ENCODE measurements around the gene MYL1. TPM values are rescaled to one million over a fixed set of nuclear protein-coding genes. Genes with fewer than 3 reads are reported as not detected.

MYL1 gene
- total and polyA plus RNA-seq, 8 donors = 0.45 to 7.3 TPM; not detected in 6

DNA sequence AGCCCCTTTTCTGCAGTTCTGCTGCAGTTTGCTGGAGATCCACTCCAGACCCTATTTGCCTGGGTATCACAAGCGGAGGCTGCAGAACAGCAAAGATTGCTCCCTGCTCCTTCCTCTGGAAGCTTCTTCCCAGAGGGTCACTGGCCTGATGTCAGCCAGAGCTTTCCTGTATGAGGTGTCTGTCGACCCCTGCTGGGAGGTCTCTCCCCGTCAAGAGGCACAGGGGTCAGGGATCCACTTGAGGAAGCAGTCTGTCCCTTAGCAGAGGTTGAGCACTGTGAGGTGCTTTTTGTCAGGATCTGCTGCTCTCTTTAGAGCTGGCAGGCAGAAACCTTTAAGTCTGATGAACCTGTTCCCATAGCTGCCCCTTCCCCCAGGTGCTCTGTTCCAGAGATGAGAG is 42.0 kb upstream of the MYL1 start:
- no peaks in the 10 kb centered on the region for H3K4me1 ChIP-seq
- H3K27ac ChIP-seq = no peak overlapping the region
- H3K4me3 ChIP-seq = no peak overlapping the region
- H3K9me3 ChIP-seq = no peaks in the 10 kb centered on the region
- H3K36me3 ChIP-seq = no peaks in the 10 kb centered on the region
- WGBS, 5 donors = 37 to 48% (median 44%) methylated on average over 3 of the region's 3 CpGs
- intact Hi-C loops (cut with DNase I; ENCODE audit: low total_unique reads) = no loop called here
- TF ChIP-seq, protein P1, sequence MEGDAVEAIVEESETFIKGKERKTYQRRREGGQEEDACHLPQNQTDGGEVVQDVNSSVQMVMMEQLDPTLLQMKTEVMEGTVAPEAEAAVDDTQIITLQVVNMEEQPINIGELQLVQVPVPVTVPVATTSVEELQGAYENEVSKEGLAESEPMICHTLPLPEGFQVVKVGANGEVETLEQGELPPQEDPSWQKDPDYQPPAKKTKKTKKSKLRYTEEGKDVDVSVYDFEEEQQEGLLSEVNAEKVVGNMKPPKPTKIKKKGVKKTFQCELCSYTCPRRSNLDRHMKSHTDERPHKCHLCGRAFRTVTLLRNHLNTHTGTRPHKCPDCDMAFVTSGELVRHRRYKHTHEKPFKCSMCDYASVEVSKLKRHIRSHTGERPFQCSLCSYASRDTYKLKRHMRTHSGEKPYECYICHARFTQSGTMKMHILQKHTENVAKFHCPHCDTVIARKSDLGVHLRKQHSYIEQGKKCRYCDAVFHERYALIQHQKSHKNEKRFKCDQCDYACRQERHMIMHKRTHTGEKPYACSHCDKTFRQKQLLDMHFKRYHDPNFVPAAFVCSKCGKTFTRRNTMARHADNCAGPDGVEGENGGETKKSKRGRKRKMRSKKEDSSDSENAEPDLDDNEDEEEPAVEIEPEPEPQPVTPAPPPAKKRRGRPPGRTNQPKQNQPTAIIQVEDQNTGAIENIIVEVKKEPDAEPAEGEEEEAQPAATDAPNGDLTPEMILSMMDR (IDR thresholded peaks at IDR 0.05) = no peak
- TF ChIP-seq EP300 (IDR thresholded peaks at IDR 0.05) (no peak), POLR2A (IDR thresholded peaks at IDR 0.05) (no peak), POLR2AphosphoS5 (IDR thresholded peaks at IDR 0.05) (no peak)
- no peak for DNase-seq
- no peaks in the 10 kb centered on the region for H3K27me3 ChIP-seq

DNA sequence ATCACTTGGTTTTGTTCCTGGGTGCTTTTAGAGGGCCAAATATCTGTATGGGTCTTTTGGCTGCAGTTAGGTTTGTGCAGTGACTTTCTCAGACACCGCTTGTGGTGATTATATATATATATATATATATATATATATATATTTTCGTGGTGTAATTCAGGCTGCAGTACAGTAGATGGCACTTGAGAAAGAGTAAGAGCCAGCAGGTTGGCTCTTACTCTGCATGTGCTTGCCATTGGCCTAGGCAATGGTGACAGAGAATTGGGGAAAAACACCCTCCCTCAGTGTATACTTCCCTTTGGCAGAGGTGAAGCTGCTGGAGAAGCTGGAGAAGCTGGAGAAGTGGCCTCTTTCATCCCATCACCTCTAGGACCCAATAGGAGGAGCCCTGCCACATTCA is 22.2 kb upstream of the MYL1 start:
- H3K36me3 ChIP-seq = no peaks in the 10 kb centered on the region
- H3K27ac ChIP-seq = no peak overlapping the region
- WGBS, 5 donors = 55 to 66% (median 56%) methylated on average over 2 of the region's 2 CpGs
- no peaks in the 10 kb centered on the region for H3K4me1 ChIP-seq
- H3K4me3 ChIP-seq = no peak overlapping the region
- TF ChIP-seq EP300 (IDR thresholded peaks at IDR 0.05) (no peak), POLR2A (IDR thresholded peaks at IDR 0.05) (no peak), POLR2AphosphoS5 (IDR thresholded peaks at IDR 0.05) (no peak)
- TF ChIP-seq, protein P1 (IDR thresholded peaks at IDR 0.05) = no peak
- H3K9me3 ChIP-seq = peaks cover 0 to 12% (median 6%) of the 10 kb centered on the region in 4 donors
- no peaks in the 10 kb centered on the region for H3K27me3 ChIP-seq
- intact Hi-C loops (cut with DNase I; ENCODE audit: low total_unique reads) = no loop called here
- no peak for DNase-seq

DNA sequence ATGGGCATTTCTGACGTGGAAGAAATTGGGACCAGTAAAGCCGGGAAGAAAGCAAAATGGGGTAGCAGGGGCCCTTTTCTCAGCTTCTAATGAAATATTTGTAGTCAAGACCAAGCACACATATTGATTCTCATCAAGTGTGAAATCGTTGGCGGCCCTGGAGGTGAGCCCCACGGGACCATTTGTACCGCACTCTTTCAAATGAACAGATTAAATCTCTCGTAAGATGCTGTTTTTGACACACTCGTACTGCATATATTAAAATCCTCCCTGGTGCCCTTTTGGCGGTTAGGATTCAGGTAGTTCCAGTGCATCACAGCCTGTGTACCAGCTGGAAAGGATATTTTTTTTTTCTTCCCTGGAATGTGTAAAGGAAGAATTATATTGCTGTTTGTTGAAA is 9.9 kb upstream of the MYL1 start:
- intact Hi-C loops (cut with DNase I; ENCODE audit: low total_unique reads) = no loop called here
- TF ChIP-seq POLR2A (IDR thresholded peaks at IDR 0.05) (no peak), POLR2AphosphoS5 (IDR thresholded peaks at IDR 0.05) (no peak), EP300 (IDR thresholded peaks at IDR 0.05) (no peak)
- TF ChIP-seq, protein P1 (IDR thresholded peaks at IDR 0.05) = no peak
- no peak for DNase-seq
- H3K27me3 ChIP-seq = no peaks in the 10 kb centered on the region
- no peaks in the 10 kb centered on the region for H3K4me1 ChIP-seq
- WGBS, 5 donors = 84 to 90% (median 87%) methylated on average over 9 of the region's 9 CpGs
- no peak overlapping the region for H3K4me3 ChIP-seq
- no peak overlapping the region for H3K27ac ChIP-seq
- H3K36me3 ChIP-seq = no peaks in the 10 kb centered on the region
- H3K9me3 ChIP-seq = no peaks in the 10 kb centered on the region

DNA sequence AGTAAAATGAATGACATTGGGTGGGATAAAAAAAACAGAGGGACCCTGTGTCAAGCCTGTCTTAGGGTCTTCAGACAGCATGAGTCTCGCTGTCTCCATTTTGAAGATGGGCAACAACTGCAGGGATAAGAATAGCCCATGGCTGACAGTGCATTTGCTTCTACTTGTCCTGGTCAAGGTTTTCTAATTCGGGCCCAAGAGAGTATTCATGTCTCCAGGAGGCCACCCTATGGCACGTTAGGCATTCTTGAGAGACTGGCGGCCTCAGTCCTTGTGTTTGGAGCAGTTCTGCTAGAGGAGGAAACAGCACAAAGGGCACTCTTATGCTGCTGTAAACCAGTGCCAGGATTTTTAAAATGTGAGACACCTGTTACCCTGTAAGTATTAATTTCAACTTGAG is 9.5 kb upstream of the MYL1 start:
- Histone ChIP-seq H3K36me3 (no peaks in the 10 kb centered on the region), H3K4me3 (no peak overlapping the region), H3K27me3 (no peaks in the 10 kb centered on the region), H3K9me3 (no peaks in the 10 kb centered on the region), H3K27ac (no peak overlapping the region), H3K4me1 (no peaks in the 10 kb centered on the region)
- intact Hi-C loops (cut with DNase I; ENCODE audit: low total_unique reads) = no loop called here
- TF ChIP-seq POLR2AphosphoS5 (IDR thresholded peaks at IDR 0.05) (no peak), EP300 (IDR thresholded peaks at IDR 0.05) (no peak), POLR2A (IDR thresholded peaks at IDR 0.05) (no peak)
- TF ChIP-seq, protein P1 (IDR thresholded peaks at IDR 0.05) = no peak
- WGBS, 5 donors = 49 to 64% (median 59%) methylated on average over 4 of the region's 4 CpGs
- DNase-seq = no peak

Data from stomach (tissue), 9 donors.